Measurements from ENCODE around the gene STAM. TPM values are rescaled to one million over a fixed set of nuclear protein-coding genes. Genes with fewer than 3 reads are reported as not detected.
"Not testable (repeated sequence)": the region's sequence is repeated elsewhere in the genome, so short reads cannot be mapped to it uniquely, and the experiment has no call there.

Gene STAM
- total RNA-seq: 10 to 100 TPM; 15.9 to 19.4 TPM
- long read RNA-seq, transcript STAM-202 (14 exons, 2,972 nt): major isoform, 9 of 11 reads
- long read RNA-seq, partial matches to known transcripts: 1 of 11 reads
- long read RNA-seq, other reads (novel, unspliced or antisense): 1 of 11 reads

DNA sequence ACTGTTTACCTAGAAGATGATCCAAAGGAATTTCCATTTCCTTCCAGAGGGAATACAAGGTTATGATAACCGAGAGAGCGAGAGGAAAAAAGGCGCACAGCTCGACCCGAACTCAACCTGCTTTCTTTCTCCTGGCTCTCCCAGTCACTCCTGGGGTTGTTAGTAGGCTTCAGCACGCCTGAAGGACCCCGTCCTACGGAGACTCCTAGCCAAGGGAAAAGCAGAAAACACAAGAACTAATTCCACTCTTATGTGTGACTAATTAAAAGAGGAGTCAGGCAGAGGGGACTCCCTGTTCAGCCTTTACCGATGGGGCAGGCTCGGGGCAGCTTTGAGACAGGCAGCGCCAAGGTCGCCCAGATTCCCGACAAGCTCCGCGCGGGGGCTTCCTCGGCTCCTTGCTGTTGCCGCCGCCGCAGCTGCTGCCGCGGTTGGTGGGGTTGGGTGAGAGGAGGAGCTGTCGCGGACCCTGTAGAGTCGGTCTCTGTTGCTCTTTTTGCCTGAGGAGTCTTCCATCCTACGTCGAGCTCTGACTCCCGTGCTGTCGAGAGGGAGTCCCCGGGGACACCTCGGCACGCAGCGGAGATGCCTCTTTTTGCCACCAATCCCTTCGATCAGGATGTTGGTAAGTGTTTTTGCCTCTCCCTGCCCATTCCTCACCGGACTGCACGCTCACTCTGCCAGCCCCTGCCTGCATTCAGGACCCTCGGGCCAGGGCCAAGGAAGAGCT is at the start of gene STAM:
STAM (plus strand) TSS at position 397 of the 730 bp plus-strand sequence; CDS start at position 586, 189 bp downstream.
- intact Hi-C loops (cut with DNase I, micrococcal nuclease): no loop called here
- ATAC-seq (peak; percentile 89), DNase-seq (peak; percentile 91 to 95)

DNA sequence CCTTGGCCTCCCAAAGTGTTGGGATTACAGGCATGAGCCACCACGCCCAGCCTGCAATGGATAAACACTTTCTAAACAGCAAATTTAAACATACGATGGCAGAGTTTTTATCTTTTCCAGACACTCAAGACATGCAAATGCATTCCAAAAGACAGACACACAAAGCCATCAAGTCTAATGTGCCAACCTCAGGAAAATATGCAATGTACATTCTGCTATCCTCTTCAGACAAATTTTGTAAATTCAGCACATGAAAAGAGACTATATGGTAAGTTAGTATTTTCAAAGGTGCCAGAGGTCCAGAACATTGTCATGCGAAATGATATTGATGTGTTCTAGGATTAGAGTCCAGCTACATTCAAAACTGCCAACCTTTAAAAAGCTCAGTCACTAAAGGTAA is 46.6 kb upstream of the STAM start:
- DNase-seq (no peak), ATAC-seq (no peak)
- intact Hi-C loops (cut with DNase I, micrococcal nuclease): no loop called here

DNA sequence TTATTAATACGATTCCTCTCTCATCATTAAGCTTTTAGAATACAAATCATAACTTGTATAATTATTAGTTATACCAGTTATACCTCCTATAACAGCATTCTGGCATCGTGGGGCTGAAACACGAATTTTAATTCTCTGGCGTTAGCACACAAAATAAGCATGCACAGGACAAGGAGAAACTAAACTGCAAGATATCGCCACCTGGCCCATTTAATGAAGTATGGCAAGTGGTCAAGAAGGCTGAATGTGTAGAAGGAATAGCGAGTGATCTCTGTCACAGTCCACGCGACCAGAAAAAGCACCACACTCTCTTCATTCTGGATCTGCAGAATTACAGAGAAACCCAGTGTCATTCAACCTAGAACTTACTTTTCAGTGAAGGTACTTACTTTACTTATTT is 44.9 kb upstream of the STAM start:
- intact Hi-C loops (cut with DNase I, micrococcal nuclease): no loop called here
- DNase-seq: no peak
- no peak for ATAC-seq

DNA sequence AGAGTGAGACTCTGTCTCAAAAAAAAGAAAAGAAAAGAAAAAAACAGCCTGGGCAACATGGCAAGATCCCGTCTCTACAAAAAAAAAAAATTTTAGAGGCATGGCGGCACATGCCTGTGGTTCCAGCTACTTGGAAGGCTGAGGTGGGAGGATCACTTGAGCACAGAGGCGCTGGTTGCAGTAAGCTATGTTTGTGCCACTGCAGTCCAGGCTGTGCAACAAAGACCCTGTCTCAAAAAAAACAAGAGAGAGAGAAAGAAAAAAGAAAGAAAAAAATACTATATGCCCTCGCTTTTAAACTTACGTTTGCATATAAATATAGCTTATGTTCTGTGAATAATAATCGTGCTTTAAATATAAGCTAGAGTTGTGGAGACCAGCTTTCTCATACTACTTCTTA is 38.0 kb upstream of the STAM start:
- DNase-seq: no peak
- no peak for ATAC-seq
- intact Hi-C loops (cut with DNase I, micrococcal nuclease): loop anchor here in 1 of 2 donors (2.0 kb wide), 1 partner anchor 139 kb away; no protein-coding TSS in a partner anchor

DNA sequence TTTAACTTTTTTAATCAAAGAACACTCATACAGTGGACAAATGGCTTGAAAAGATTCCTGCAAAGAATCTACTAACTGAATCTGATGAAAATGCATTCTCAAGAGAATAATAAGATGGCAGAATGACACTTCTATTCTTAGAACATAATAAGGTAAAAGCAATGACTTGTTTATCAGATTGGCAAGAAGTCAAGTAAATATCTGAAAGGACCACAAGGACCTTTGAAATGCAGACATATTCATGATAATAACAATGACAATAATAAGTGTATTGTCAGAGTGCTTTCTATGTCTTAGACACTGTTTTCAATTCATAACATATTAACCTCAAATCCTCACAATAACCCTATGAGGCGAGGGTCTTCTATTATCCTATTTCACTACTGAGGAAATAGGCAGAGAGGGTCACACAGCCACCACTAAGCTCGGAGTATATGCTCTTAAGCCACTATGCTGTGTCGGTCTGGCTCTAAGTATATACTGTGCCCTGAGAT is 37.4 kb upstream of the STAM start:
- intact Hi-C loops (cut with DNase I, micrococcal nuclease): loop anchor here in 1 of 2 donors (2.0 kb wide), 1 partner anchor 138 kb away; no protein-coding TSS in a partner anchor

DNA sequence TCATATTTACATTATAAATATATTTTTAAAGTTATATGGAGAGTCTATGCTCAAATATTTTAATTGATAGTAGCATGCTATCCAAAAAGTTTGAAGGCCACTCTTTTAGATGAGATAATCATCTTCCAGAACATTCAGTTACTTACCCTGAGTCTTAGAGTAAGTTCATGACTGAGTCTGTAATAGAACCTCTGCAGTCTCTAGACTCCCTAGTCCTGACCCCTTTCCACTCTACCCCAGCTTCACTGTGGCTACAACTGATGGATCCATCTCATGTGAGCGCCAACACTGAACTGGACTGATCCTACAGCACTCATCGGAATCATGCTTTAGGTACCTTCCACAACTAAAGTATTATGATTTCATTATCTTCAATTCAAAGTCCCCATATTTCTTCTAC is 36.9 kb upstream of the STAM start:
- intact Hi-C loops (cut with DNase I, micrococcal nuclease): loop anchor here in 1 of 2 donors (2.0 kb wide), 1 partner anchor 138 kb away; no protein-coding TSS in a partner anchor
- peak; percentile 26 for ATAC-seq
- no peak for DNase-seq

More for the DNA sequence above, 37.4 kb upstream of the STAM start:
- no peak for ATAC-seq
- no peak for DNase-seq

DNA sequence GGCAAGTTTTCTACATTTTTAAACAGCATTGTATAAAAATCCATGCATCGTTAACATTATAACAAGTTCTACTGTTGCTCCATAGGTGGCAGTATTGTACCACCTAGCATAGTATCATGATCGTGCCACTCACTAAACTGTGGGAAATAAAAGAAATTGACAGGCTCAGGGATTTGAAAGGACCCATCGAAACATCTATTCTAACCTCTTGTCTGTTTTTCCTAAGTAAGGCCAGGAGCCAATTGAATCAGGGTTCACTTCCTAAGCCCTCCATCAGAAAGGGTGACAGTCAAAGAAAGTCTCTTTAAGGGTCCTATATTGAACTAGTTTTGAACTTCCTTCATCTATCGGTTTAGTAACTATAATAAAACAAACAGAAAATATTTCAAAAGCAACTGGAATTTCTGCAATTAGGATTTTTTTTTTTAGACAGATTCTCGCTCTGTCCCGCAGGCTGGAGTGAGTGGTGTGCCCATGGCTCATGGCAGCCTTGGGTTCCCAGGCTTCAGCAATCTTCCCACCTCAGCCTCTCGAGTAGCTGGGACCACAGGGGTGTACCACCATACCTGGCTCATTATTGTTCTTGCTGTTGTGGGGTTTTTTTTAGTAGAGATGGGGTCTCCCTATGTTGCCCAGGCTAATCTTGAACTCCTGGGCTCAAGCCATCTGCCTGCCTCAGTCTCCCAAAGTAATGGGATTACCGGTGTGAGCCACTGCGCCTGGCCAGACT is 36.2 kb upstream of the STAM start:
- intact Hi-C loops (cut with DNase I, micrococcal nuclease): loop anchor here in 1 of 2 donors (2.0 kb wide), 1 partner anchor 137 kb away; no protein-coding TSS in a partner anchor
- peak; percentile 87 for ATAC-seq

DNA sequence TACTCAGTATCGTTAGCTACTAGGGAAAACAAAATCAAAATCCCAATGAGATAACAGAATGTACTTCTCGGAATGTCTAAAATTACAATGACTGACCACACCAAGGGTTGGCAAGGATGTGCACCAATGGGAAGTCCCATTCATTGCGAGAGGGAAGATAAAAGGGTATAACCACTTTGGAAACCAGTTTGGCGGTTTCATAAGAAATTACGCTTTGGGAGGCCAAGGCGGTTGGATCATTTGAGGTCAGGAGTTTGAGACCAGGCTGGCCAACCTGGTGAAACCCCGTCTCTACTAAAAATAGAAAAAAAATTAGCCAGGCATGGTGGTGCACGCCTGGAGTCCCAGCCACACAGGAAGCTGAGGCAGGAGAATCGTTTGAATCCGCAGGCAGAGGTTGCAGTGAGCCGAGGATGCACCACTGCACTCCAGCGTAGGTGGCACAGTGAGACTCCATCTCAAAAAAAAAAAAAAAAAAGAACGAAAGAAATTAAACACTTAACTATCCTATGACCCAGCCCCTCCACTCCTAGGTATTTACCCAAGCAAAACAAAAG is 34.4 kb upstream of the STAM start:
- intact Hi-C loops (cut with DNase I, micrococcal nuclease): loop anchor here in 1 of 2 donors (10.0 kb wide), 1 partner anchor 135 kb away; no protein-coding TSS in a partner anchor
- no peak for DNase-seq
- no peak for ATAC-seq

More for the DNA sequence above, 36.2 kb upstream of the STAM start:
- no peak for DNase-seq

DNA sequence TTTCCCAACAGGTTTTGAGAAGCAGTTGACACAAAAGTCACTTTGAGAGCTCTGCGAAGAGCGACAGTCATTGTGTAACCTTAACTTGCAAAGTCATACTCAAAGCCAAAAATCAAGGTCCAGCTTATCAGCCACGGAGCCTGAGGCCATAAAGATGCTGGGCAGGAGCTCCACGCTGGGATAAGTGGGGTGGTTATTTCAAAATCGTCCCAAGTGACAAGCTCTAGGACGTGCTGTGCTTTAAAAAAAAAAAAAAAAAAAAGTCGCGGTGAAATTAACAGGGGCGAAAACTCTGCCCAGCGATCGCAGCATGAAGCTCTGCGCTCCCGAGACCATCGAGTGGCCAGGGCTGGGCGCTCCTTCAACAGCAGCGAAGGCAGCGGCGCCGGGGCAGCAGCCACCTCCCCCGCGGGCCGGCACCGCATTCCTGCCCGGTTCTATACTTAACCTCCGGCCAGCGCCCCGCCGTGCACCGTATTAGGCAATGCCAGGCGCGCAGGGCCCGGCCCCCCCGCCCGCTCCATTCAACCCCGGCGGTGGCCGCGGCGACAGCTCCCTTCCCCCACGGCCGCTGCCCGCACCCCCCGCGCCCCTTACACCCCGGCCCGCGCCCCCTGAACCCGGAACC is 27.4 kb upstream of the STAM start:
- DNase-seq (peak; percentile 65 to 75), ATAC-seq (peak; percentile 80)
- intact Hi-C loops (cut with DNase I, micrococcal nuclease): loop anchor here in 1 of 2 donors (10.0 kb wide), 1 partner anchor 128 kb away; no protein-coding TSS in a partner anchor

DNA sequence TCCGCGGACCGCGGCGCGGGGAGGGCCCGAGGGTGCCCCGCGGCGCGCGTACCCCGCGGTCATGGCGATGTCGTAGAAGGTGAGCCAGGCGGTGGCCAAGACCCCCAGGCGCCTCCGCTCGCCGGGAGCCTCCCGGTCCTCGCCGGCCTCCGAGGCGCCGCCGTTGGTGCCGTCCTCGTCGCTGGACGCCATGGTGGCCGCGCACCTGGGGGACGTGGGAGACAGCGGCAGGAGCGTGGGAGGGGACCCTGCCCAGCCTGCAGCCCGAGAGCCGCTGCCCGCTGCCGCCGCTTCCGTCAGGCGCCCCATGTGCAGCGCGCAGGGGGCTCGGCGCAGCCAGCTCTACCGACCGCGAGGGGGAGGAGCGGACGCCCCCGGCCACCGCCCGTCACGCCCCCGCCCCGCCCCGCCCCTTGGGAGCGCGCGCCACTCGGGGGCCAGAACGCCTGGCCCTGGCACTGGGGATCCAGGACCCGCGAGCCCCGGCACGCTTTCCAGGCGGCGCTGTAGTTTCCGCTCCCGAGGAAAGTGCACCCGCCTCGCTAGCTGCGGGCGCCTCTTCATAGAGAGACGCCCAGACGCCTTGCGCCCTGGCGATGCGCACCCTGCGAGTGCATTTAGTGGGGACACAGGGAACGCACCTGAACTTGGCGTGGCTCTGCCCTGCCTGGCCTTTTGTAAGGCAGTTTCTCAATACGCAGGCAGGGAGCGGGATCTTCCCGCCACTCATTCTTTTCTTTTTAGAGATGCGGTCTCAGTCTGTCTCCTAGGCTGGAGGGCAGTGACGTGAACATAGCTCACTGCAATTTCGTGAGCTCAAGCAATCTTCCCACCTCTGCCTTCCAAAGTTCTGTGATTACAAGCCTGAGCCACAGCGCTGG is 26.7 kb upstream of the STAM start, which contains the start of gene HACD1:
HACD1 (minus strand) TSS at position 344 of the 881 bp plus-strand sequence; CDS start at position 309, 35 bp downstream.
- peak; percentile 66 to 75 for DNase-seq
- peak; percentile 83 for ATAC-seq
- intact Hi-C loops (cut with DNase I, micrococcal nuclease): loop anchor here in 1 of 2 donors (10.0 kb wide), 1 partner anchor 128 kb away; no protein-coding TSS in a partner anchor

DNA sequence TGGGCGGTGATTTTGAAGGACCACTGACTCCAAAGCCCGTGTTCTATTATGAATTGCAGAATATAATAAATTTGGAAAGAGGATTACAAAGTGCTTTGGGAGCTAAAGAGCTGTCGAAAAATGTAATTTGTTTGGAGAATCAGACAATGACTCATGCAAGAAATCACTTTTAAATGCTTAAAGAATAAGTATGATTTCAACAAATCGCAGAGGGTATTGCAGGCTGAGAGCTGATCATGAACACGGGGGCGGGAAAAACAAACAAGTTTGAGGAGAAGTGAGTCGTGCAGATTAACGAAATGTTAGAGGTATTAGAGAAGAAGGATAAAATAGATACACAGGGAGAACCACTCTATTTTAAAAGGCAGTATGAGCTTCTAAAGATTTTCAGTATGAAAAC is 21.9 kb upstream of the STAM start:
- no peak for ATAC-seq
- intact Hi-C loops (cut with DNase I, micrococcal nuclease): no loop called here
- no peak for DNase-seq

DNA sequence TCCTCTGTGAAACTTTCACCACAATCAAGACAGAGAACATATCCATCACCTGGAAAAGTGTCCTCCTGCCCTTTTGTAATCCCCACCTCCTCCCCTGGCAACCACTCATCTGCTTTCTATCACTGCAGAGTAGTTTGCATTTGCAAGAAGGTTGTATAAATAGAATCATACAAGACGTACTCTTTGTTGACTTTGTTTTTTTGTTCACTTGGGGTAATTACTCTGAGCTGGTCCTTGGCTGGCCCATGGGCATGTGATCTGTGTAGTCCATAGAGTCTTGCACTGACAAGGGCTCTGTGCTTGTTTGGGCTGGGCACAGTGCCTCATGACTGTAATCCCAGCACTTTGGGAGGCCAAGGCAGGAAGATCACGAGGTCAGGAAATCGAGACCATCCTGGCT is 19.0 kb upstream of the STAM start:
- no peak for DNase-seq
- no peak for ATAC-seq
- intact Hi-C loops (cut with DNase I, micrococcal nuclease): no loop called here

DNA sequence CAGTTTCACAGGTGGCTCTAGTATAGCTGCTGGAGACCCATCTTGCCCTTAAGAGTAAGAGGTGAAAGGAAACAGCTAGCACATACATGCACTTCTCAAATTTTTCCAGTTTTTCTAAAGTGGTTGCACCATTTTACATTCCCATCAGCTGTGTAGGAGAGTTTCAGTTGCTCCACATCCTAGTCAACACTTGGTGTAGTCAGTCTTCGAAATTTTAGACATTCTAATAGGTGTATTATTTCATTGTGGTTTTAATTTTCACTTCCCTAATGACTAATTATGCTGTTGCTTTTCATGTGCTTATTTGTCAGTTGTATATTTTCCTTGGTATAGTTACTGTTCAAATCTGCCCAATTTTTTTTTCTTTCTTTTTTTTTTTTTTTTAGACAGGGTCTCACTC is 17.3 kb upstream of the STAM start:
- intact Hi-C loops (cut with DNase I, micrococcal nuclease): no loop called here
- DNase-seq (no peak), ATAC-seq (no peak)

DNA sequence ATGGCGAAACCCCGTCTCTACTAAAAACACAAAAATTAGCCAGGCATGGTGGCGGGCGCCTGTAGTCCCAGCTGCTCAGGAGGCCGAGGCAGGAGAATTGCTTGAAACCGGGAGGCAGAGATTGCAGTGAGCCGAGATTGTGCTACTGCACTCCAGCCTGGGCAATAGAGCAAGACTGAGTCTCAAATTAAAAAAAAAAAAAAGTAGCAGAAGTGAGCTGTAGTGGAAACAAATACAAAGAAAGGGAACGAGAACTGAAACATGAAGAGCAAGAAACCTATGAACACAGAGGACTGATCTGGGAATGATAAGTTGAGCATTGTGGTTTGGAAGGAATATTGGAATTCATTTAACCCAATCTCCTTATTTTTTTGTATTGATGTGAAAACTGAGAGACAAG is 11.4 kb upstream of the STAM start:
- intact Hi-C loops (cut with DNase I, micrococcal nuclease); ATAC-seq: not testable (repeated sequence)

DNA sequence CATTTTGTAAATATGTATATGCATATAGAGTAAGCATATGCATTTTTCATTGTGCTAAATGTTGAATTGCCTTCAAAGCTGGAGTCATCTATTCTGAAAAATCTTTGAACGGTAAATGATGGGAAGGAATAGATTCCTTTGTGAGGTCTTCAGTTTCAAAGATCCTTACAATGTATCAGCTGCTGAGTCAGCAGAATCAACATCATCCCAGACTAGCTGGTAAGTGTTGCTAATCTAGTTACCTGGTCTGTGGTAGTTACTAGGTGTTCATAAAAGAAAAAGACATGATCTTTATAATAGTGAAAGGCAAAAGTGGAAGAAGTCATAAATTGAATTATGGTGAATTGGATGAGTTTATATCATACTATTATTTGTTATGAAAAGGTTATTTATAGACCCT is 10.6 kb upstream of the STAM start:
- no peak for ATAC-seq

More for the DNA sequence above, 11.4 kb upstream of the STAM start:
- not testable (repeated sequence) for DNase-seq

DNA sequence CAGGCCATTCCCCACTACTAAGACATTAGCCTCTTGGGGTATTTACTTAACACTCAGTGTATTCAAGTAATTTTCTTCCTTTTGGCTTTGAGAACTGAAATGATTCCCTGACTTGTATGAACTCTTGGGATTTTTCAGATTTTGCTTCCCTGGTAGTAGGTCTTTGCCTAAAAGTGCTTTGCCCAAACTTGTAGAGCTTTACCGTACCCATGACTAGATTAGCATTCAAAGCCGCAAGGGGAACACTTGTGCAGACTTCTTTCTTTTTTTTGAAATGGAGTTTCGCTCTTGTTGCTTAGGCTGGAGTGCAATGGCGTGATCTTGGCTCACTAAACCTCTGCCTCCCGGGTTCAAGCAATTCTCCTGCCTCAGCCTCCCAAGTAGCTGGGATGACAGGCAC is 6.1 kb upstream of the STAM start:
- intact Hi-C loops (cut with DNase I, micrococcal nuclease): no loop called here
- DNase-seq (no peak), ATAC-seq (no peak)

More for the DNA sequence above, 10.6 kb upstream of the STAM start:
- DNase-seq: no peak
- intact Hi-C loops (cut with DNase I, micrococcal nuclease): no loop called here

DNA sequence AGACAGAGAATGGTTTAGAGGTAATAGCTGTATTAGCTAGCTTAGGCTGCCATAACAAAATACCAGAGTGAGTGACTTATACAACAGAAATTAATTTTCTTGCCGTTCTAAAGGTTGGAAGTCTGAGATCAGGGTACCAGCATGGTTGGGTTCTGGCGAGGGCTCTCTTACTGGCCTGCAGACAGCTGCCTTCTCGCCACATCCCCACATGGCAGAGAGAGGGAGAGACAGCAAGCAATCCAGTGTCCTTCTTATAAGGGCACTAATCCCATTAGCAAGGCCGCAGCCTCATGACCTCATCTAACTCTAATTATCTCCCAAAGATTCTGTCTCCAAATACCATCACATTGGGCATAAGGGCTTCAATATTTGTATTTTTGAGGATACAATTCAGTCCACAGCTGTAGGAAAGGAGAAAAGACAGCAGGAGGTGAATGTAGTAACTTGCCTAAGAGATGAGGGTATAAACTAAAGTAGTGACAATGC is 3.6 kb upstream of the STAM start:
- intact Hi-C loops (cut with DNase I, micrococcal nuclease): no loop called here
- ATAC-seq (no peak), DNase-seq (no peak)
